Left cardiac atrium (tissue), 4 donors: ENCODE results near the gene ABCC5. TPM values are rescaled to one million over a fixed set of nuclear protein-coding genes. Genes with fewer than 3 reads are reported as not detected.

Experiments
- ATAC-seq, 2 donors: fragments of 200-7000 bp; cut with Tn5 transposase; one replicate each; pipeline ENCODE4 v1.9.1; 2020; ENCODE audit warnings: mild to moderate bottlenecking in 2 of 2, moderate library complexity in 2 of 2
- DNase-seq: peaks from one replicate; pipeline ENCODE4 v3.0.0-alpha.2; 2020
- intact Hi-C, 2 donors: fragments of 100-400 bp; cut with DNase I; formaldehyde crosslinking; loops; one replicate each; pipeline versions ENCODE4 v1.14.1 to v1.15.1; 2022 to 2023
- microRNA-seq, 2 donors: library from miRNA; unstranded; fragments of <30 nt; microRNA quantifications; one replicate each; pipeline ENCODE4 v1.2.0, GENCODE V29; 2020
- total RNA-seq, 2 donors: library from RNA; stranded (reverse); fragmentation: NEBNext Ultra II Directional; extraction: Animal tissue kit (Norgen Biotek cat#: 25700); gene quantifications; one replicate each; pipeline ENCODE4 v1.2.1, GENCODE V29; 2021
- donor health status: DM: no; HTN: yes; CAD: no.
- donor health status: DM: no; HTN: yes; CAD: no; lungs with severe emphysema.
- donor health status: DM: yes; HTN: yes; CAD: no.
- donor health status: Dilated cardiomyopathy.

ABCC5 gene
- total RNA-seq, 2 donors from 2014 or later: 40.2 to 69.2 TPM

DNA sequence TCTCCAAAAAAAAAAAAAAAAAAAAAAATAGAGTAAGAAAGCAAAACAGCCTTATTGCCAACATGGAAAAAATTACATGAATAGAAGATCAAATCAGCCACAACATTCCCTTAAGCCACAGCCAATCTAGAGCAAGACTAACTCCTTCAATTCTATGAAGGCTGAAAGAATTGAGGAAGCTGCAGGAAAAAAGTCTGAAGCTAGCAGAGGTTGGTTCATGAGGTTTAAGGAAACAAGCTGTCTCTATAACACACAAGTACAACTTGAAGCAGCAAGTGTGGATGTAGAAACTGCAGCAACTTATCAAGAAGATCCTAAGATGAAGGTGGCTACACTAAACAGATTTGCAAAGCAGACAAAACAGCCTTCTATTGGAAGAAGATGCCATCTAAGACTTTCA, 142.3 kb downstream of the ABCC5 start:
- DNase-seq (no peak), ATAC-seq (no peak)
- intact Hi-C loops: no loop called here

DNA sequence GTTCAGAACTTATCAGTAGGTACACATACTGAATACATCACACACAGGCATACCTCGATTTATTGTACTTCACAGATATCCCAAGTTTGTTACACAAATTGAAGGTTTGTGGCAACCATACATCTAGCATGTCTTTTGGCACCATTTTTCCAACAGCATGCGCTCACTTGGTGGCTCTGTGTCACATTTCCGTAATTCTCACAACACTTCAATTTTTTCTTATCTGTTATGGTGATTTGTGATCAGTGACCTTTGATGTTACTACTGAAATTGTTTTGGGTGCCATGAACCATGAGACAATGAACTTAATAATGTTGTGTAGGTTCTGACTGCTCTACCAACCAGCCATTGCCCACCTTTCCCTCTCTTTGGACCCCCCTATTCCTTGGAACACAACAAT, 143.8 kb downstream of the ABCC5 start:
- ATAC-seq: no peak
- intact Hi-C loops: no loop called here

DNA sequence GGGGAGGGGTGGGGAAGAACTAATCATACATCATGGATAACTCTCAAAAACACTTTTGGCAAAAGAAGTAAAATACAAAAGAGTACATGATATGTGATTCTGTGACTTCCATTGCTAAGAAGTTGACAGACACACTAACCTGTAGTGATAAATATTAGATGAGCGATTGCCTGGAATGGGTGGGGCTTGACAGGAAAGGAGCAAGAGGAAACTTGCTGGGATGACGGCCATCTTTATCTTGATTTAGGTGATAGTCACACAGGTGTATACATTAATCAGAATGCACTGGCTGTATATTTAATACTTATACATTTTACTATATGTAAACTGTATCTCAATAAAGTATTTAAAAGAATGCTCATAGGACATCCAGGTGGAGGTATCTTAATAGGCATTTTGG, 146.1 kb downstream of the ABCC5 start:
- intact Hi-C loops: no loop called here
- no peak for ATAC-seq
- DNase-seq: no peak

More for the DNA sequence above, 143.8 kb downstream of the ABCC5 start:
- no peak for DNase-seq

DNA sequence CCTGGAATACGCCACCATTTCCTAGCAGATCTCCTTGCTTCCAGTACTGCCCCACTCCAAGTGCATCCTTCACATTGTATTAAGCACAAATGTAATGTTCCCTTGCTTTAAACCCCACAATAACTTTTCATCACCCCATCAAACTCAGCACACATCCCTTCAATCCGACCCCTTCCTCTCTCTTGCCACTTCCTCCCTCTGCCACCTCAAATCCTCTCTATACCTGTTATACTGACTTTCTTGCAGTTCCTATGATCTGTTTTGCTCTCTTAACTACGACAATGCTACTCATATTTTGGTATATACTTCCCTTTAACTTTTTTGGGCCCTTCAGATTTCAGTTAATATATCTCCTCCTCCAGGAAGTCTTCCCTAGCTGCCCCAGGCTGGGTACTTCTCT, 147.1 kb downstream of the ABCC5 start:
- intact Hi-C loops: no loop called here
- no peak for ATAC-seq
- no peak for DNase-seq

Small RNA genes within 50 kb of the gene (microRNA-seq; reads per million reads assigned to microRNA genes)
- 0 reads per million in 2 donors for gene MIR4448

Other genes starting within 250 kb of the ABCC5 start
- gene MAP6D1, start 192.3 kb downstream of the ABCC5 start, total RNA-seq: 1 to 10 TPM; 2.0 to 2.2 TPM
- 10 to 100 TPM; 51.7 to 81.1 TPM for gene PARL, start 133.0 kb downstream of the ABCC5 start, total RNA-seq
- gene HTR3D, start 13.9 kb upstream of the ABCC5 start, total RNA-seq: not detected
- not detected for gene HTR3C, start 35.2 kb upstream of the ABCC5 start, total RNA-seq
- gene HTR3E, start 79.2 kb upstream of the ABCC5 start, total RNA-seq: not detected
- gene EIF2B5, start 117.5 kb upstream of the ABCC5 start, total RNA-seq: 10 to 100 TPM; 29.1 to 30.5 TPM
- 10 to 100 TPM; 42.6 to 66.2 TPM for gene DVL3, start 137.5 kb upstream of the ABCC5 start, total RNA-seq
- gene AP2M1, start 157.0 kb upstream of the ABCC5 start, total RNA-seq: 100 to 1,000 TPM; 278 to 314 TPM
- gene ABCF3, start 168.3 kb upstream of the ABCC5 start, total RNA-seq: 10 to 100 TPM; 54.4 to 78.2 TPM
- gene VWA5B2, start 211.7 kb upstream of the ABCC5 start, total RNA-seq: not detected
- 10 to 100 TPM; 23.2 to 28.2 TPM for gene ALG3, start 231.1 kb upstream of the ABCC5 start, total RNA-seq
- 1 to 10 TPM; 1.9 to 3.1 TPM for gene EEF1AKMT4, start 231.8 kb upstream of the ABCC5 start, total RNA-seq
- under 1 TPM in 1 of 2 donors, not detected in 1; 0.18 TPM for gene CAMK2N2, start 243.7 kb upstream of the ABCC5 start, total RNA-seq